Measurements from ENCODE around the gene DLL1.

DLL1 gene

DNA sequence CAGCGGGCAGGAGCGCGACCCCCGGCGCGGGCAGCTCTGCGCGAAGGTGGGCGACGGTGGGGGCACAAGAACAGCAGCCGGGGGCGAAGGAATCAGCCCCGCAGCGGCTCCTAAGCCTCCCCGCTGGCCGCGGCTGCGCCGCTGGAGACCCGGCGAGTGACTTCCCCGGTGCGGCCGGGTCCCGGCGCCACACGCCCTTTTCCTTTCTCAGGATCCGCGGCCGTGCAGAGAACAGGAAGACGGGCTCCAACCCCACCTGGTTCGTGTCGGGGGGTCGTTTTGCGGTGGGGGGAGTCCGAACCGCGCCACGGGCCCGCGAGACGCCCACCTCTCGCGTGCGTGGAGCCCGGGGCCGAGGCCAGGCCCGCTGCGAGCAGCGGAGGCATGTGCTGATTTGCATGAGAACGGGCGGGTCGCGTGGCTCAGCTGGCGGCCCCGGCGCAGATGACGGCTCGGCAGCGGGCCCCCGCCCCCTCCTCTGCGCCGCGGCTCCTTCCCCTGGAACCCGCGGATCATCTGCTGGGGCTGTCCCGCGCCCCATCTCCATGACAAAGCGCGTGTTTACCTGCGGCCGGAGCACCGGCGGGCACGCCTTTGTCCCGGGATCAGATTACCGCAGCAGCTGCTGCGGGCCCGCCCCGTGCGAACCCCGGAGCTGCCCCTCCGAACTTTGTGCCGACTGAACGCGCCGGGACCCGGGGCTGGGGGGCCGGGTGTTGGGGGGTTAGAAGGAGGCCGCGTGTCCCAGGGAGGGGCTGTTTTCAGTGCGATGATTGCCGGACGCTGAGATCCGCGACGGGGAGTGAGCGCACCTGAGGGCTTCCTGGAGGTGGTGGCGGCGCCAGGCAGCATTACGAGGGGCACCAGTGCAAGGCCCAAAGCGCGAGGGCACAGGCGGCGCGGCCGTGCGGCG, 4.9 kb upstream of the DLL1 start:
- peak; percentile 68 for DNase-seq

DNA sequence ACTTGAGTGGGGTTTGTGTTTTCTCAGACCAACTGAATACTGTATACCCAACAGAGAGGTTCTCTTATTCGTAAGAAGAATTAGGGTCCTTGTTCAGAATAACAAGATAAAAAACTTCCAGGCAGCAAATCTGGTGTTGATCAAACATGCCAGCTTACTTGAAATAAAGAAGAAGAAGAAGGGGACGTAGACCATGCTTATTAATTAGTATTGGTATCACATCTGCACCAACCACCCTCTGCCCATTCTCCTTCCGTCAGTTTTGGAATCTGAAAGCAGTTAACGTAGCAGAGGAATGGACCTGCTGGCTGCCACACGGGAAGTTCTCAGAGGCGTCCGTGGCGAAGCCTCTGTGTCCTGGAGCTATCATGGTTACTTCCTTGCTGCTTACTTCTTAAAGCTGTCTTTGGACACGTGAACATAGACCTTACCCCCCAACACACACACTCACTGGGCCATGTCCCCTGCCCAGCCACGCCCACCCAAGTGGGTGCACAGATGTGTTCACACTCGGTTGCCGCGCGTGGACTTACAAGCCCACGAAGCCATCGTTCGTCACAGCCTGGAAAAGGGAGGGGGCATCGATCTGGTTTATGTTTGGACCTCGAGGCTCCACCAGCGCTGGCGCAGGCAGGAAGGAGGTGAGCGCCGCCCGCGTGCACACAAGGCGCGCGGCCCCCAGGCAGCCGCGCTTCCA, 4.1 kb upstream of the DLL1 start:
- DNase-seq = no peak

DNA sequence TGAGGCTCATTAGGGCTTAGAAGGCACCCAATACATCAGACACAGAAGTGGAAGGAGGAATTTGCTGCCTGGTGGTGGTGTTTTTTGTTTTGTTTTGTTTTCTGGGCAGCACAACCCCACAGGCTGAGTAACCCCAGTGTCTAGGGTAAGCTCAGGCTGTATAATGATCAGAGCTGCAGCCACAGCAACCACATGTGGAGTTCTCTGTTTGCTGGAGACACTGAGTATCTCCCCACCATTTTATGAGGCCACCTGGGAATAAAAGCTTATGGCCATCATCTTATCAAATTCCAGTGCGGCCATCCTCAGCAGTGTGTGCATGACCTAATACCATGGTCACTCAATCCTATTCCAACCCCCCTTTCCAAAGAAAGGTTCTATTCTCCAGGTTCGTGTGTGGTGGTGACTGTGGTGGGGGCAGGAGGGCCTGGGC, 3.4 kb upstream of the DLL1 start:
- DNase-seq = peak; percentile 46

DNA sequence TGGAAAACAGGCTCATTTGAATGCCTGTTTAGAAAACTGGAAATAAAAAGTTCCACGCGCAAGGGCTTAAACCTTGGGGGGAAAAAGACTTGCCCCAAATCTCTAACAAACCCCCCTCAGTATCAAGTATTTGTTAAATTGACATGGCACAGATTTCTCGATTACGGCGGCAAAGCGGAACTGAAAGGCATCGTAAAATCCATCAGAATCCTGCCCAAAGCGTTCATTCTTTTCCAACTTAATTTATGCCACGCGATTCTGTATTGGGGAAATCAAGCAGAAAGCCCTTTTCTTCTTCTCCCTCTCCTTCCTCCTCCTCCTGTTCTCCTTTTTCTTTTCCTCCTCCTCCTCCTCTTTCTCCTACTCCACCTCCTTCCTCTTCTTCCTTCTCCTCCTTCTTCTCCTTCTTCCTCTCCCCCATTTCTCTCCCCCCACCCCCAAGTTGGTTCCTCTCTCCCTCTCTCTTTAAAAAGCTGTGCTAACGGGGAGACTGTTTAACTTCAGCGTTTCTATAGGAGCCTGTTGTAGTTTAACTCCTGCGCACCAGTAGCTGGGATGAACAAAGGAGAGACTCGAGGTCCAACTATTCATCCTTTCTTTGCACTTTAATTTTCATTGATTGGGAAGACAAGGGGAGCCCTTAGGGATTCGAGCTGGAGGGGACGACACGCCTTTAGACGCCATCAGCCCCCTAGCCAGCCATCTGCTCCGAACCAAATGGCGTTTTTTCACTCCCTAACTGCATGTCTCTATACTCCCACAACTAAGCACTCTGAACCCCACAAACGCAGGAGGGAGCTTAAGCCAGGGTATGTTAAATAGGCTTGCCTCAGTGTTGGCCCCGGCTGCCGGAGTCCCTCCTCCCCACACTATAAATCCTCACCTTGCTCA, 2.7 kb upstream of the DLL1 start:
- peak; percentile 38 for DNase-seq

DNA sequence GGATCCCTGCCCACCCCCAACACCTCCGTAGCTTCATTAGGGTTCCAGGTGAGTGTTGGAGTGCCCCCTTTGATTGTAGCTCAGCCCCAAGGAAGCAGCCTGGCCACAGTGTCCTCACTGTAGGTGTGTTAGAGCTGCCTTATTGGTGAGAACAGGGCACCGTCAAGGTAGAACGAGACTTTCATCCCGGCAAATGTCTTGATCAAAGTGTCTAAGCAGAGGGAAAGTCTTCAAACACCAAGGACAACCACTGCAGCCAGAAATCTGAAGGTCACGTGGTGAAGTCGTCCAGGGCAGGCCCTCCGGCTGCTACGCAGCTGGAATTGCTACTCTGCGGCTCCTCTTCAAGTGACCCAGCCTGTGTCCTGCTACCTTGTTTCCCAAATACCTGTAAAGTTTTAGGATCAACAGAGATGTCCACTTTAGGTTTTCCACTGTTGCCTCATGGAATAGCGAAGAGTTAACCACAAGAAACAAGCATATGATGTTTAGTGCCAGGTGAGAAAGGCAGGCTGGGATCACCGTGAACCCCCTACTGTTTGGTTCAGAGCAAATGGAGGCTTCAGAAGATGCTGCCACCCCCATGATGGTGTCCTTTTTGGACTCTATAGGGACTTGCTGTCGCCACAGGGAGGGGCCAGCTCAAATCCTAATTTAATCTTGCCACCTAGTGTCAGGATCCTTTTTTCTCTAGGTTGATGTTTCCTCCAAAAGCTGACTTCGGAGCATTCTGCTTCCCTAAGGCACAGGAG, 1.7 kb upstream of the DLL1 start:
- DNase-seq = peak; percentile 57

DNA sequence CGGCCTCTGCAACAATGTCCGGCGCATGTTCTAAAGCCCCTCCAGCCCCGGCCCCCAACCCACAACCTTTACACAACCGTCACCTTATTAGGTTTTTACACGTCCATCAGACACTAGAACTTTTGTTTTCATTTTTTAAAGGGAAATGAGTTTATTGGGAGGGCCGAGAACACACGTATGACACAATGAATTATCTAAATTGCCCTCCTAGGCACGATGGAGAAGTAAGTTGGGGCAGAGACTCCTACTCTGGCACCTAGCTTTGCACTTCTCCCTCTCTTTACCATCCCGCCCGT, 1.2 kb upstream of the DLL1 start:
- no peak for DNase-seq

DNA sequence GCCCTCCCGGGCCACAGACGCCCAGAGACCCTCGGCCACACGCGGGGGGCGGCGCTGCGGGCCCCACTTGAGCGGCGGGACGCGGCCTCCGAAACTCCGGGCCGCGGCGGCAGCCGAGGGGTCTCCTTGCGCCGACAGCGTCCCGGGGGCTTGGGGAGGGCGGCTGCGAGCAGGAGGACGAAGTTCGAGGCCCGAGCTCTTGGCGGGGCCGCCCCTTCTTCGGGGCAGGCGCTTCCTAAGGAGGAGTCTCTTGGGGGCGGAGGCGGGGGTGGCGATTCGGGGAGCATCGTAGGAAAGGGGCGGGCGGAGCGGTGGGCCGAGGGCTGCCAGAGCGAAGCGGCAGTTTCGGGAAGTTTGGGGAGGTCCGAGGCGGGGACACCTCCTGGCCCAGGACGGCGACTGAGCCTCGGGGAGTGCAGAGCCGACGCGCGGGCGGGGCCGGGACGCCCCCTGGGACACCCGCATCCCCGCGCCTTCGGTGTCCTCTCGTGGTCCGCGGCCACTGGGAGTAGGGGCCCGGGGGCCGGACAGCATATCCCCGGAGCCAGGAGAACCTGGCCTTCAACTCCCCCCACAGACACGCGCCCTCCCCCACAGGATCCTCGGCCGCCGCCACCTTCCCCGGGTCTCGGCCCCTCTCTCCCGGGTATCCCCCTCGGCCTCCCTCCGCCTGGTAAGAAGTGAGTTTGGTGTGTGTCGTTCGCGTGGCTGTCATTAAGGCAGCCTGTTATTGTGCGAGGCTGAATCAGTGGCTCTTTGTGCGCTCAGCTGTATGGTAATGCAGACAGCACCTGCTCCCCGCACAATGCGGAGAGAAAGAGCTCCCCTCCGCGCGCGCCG, 613 bp upstream of the DLL1 start:
- peak; percentile 65 for DNase-seq

DNA sequence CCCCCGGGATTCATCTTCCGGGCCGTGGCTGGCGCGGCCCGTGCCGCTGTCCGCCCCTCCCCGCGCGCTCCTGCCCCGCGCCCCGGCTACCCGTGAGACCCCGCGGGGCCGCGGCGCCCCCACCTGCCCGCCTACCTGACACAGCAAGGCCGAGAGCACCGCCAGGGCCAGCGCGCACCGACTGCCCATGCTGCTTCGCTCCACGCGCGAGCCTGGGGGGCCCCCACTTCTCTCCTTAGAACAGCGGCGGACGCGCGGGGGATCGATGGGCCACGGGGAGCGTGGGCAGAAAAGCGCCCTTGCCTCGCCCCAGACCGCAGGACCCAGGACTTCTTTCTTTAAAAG, 955 bp downstream of the DLL1 start:
- DNase-seq = no peak

DNA sequence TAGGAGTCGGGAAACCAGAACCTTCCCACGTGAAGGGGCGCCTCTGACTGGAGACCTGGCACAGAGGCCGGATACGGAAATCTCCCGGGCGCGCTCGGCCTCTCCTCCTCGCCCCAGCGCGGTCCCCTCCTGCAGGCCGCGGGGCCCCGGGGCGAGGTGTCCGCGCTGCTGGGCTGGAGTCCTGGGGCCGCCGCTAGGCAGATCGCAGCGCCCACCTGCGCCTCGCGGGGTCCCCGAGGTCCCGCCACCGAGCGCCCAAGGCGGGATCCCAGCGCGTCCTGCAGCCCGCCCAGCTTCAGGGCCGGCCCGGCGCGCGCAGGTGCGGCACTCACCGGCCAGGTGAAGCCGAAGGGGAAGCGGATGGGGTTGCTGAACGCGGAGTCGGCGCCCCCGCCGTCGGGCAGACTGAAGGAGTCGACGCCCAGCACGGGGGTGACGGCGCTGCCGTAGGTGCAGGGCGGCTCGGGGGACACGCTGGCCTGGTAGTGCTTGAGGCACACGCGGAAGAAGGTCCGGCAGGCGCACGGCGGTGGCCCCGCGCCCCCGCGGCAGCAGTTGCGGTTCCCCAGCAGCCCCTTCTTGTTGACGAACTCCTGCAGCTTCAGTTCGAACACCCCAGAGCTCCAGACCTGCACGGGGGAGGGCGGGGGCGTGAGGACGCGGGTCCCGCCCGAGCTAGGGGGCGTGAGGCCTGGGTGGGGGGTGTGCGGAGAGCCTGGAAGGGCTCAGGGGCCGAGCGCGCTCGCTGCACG, 1.5 kb downstream of the DLL1 start:
- DNase-seq = no peak

DNA sequence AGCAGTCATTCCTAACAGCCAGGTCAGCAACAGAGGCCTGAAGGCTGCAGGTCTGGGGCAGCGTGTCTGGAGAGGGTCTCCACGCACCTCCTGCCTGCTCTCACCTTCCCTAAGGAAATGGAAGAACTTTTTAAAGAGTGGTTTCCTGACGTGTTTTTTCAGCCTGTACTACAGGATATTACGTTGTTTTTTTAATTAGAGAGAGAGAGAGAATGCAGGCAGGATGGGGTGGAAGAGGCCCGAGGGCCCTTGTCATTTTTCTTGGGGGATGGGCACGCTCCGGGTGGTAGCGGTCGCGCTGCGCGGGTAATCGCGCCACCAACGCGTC, 2.1 kb downstream of the DLL1 start:
- no peak for DNase-seq

DNA sequence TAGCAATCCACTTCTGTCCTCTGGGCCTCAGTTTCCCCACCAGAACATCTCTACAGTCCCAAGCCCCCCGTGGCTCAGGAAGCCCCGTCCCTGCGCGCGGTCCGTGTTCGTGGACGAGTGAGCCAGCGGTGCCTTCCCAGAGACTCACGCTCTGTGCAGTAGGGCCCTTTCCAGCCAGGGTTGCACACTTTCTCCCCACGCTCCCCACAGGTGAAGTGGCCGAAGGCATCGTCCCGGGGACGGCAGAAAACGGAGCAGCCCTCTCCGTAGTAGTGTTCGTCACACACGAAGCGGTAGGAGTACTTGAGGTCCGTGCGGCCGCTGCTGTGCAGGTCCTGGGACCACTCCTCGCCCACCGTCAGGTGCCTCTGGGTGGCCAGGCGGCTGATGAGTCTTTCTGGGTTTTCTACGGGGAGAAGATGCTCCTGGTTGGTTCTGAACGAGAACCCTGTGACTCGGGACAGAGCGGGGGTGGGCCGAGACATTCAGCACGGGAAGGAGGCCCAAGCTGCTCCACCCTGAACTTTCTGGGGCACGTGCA, 2.7 kb downstream of the DLL1 start:
- DNase-seq = no peak

DNA sequence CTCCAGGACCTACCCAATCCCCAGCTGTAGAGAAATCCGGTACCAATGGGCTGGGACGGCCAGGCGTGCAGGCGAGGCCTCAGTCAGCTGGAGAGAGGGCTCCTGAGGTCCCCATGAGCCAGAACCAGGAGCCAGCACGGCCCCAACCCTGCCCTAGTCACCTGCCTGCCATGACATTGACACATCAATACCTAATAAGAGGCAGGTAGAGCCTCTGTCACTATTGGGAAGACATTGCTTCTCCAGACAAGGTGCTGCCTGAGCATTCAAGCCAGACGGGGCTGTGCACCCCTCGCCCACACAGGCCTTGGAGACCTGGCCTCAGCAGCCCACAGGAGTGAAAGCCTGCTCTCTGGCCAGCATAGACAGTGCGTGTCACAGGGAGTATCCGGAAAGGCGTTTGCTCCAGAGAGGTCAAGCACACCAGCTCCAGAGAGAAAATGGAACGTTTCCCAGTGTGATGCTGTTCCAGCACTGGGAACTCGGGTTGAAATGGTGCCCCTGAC, 3.5 kb downstream of the DLL1 start:
- DNase-seq = no peak

DNA sequence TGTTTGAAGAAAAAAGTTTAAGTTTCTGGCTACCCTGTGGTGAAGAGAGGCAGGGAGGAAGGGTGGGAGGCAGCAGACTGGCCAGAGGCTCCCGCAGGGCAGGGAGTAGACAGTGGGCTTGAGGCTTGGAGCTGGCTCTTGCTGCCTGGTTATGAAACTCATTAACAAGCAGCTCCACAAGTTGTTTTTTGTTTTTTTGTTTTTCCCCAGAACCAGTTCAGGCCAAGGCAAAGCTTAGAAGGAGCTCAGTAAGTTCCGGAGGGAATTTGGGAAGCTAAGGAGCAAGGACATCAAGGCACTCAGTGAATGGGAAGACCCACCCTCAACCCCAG, 4.0 kb downstream of the DLL1 start:
- no peak for DNase-seq

DNA sequence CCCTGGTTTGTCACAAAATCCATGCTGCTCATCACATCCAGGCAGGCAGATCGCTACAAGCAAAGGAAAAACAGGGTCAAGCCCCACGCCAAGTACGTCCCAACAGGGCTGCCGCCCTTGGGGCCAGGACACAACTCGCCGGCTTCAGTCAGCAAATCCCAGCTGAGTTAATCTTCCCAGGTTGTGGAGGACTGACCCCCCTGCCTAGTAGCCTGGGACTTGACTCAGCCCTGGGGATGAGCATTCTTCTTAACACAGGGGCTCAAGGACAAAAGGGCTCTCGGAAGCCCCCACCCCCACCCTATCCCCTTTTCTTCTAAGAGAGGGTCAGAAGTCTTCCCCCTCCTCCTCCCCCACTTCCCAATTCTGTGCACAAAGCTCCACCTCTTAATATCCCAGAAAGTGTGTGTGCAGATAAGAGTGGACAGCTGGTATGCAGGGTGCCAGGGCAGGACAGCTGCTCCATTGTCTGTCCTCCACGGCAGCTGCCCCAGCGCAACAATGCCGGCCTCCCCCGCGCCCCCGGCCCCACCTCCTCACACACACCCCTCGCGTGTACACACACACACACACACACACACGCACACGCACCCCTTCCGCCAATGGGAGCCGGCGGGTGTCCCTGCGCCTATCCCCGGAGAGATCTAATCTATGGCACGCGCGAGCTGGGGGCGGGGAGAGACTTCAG, 4.5 kb downstream of the DLL1 start:
- DNase-seq = no peak

DNA sequence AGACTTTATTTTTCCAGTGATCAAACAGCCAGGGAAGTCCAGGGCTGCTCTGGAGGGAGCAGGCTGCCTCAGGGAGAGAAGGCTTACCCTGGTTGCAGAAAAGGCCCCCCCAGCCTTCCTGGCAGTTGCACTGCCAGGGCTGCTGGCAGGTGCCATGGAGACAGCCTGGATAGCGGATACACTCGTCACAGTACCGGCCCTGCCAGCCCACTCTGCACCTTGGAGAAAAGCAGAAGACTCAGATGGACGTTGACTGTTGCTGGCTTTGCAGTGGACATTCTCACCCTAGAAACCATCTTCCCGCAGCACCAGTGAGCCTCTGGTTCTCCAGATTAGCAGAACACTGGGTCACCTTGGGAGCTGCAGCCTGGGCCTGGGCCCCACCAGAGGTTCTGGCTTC, 5.4 kb downstream of the DLL1 start:
- DNase-seq = no peak

DNA sequence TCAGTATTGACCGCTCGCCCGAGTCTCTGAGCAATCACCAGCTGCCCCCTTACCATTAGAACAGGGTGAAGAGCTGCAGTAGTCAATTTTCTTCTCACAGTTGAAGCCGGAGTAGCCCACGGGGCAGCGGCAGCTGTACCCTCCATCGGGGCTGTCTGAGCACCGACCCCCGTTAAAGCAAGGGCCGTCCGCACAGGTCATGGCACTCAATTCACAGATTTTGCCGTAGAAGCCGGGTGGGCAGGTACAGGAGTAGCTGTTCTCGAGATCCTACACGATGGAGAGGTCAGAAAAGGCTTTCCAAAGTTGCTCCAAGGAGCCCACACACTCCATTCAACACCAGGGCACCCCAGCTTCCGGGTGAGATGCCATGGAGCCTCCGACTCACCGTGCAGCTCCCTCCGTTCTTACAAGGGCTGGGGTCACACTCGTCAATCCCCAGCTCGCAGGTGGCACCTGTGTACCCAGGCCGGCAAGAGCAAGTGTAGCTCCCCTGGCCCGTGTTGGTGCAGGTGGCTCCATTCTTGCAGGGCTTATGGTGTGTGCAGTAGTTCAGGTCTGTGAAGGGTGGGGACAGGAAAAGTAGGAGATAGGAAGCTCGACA, 5.9 kb downstream of the DLL1 start:
- no peak for DNase-seq

DNA sequence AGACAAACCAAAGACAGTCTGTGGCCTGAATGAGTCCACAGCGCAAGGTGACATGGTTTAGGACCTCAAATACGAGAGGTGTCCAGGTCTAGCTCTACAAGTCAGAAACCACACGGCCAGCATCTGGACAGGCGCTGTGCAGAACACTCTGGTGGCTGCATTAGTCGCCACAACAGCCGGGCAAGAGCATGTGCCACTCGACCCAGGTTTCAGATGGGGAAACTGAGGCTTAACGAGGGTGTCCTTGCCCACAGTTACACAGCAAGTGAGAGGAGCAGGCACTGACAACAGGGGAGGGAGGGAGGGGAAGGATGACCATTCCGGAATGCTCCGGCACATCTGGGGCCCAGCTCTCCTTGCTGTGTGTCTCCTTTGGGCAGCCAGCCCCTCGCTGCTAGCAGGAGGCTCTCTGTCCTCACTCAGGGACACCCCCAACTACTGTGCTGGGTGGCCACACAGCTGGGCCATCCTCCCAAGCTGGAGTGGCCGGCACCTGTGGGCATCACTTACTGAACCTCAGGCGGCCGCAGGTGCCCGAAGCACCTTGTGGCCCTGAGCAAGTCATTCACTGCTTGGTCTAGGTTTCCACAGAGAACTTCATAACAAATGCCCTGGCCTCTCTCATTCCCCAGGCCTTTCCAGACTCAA, 6.6 kb downstream of the DLL1 start:
- DNase-seq = no peak

DNA sequence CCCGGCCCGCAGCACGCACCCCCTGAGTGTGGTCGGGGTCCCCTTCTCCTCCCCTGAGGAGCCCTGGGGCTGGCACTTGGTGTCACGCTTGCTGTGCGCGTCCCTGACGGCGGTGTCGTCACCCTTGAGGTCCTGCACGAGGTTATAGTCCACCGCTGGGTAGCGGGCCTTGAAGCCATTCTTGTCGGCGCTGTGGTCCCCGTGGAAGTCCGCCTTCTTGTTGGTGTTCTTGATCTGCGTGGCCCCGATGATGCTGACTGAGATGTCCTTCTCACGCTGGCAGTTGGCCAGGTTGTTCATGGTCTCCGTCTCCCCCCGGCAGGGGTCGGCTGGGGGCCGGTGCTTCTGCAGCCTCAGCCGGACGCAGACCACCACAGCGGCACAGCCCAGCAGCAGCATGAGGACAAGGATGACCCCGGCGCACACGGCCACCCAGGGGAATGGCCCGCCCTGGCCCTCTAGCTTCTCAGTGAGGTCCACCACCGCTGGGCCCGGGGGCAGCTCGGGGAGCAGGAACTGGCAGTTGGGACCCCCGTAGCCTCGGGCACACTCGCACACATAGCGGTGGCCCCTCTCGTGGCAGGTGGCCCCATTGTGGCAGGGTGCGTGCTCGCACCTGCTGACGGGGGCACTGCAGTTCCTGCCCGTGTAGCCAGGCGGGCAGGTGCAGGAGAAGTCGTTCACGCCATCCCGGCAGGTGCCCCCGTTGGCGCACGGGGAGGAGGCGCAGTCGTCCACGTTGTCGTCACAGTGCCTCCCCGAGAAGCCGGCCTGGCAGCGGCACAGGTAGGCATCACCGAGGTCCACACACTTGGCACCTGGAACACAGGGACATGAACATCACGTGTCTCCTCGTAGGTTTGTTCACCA, 7.4 kb downstream of the DLL1 start:
- DNase-seq = no peak

All from activated CD8-positive, alpha-beta memory T cell treated with anti-CD3 and anti-CD28 coated beads, Interleukin-2, amount 50 U/mL, for 48 hours (primary cell).